ENCODE results near the gene ZYX. TPM values are rescaled to one million over a fixed set of nuclear protein-coding genes. Genes with fewer than 3 reads are reported as not detected.

ZYX gene
- total and polyA plus RNA-seq, 2 of the 13 experiments (the other 11 are each of a cell fraction or from before 2014, with no cell fraction given), result 9.9 to 13.7 TPM

GRCh38 chr7:143360788-143361551, 20.2 kb upstream of the ZYX start:
- TF ChIP-seq EED (CRISPR knock-in tag; IDR thresholded peaks at IDR 0.05) (no peak), BRF2 (CRISPR knock-in tag; IDR thresholded peaks at IDR 0.05) (no peak), MTF2 (CRISPR knock-in tag; IDR thresholded peaks at IDR 0.05; ENCODE audit: borderline replicate concordance) (0 out of 2 replicates have a peak, but pooled peaks have one; percentile 20), HINFP (CRISPR knock-in tag; IDR thresholded peaks at IDR 0.05; ENCODE audit: low read depth) (no peak), HNF4G (IDR thresholded peaks at IDR 0.05; ENCODE audit: borderline replicate concordance, low read depth, low read length) (no peak), HNF4G (CRISPR knock-in tag; IDR thresholded peaks at IDR 0.05; ENCODE audit: borderline replicate concordance, low read depth) (no peak), ZNF337 (CRISPR knock-in tag; IDR thresholded peaks at IDR 0.05; ENCODE audit: borderline replicate concordance, low read depth) (no peak)
- no peak for FAIRE-seq

More at GRCh38 chr7:143360788-143361551, 20.2 kb upstream of the ZYX start:
- POLR2A ChIA-PET, result no interaction called here
- Histone ChIP-seq H3K27me3 (ENCODE audit: control insufficient read depth in 1 of 2, insufficient read depth in 2 of 2, low read length in 2 of 2) (peaks cover 7 to 76% of the 10 kb centered on the region in 2 experiments), H2AFZ (ENCODE audit: low read length) (no peak overlapping the region), H3K36me3 (replicated peaks in 1 of 2; ENCODE audit: control insufficient read depth in 1 of 2, insufficient read depth in 2 of 2, low read length in 2 of 2) (no peaks in the 10 kb centered on the region), H3K4me1 (ENCODE audit: insufficient read depth, low read length) (no peaks in the 10 kb centered on the region), H3K4me2 (ENCODE audit: low read depth, low read length) (no peak overlapping the region), H3K9me3 (ENCODE audit: low read length) (no peaks in the 10 kb centered on the region), H4K20me1 (ENCODE audit: insufficient read depth, low read length) (no peaks in the 10 kb centered on the region), H3K79me2 (ENCODE audit: insufficient read depth, low read length) (no peaks in the 10 kb centered on the region), H3K27ac (ENCODE audit: extremely low read length, insufficient read depth, low read length) (no peak overlapping the region), H3K4me3 (replicated peaks in 1 of 3; ENCODE audit: insufficient read depth in 1 of 3, low read depth in 2 of 3, low read length in 3 of 3) (no peak overlapping the region), H3K9ac (ENCODE audit: insufficient read depth, low read depth, low read length) (no peak overlapping the region)
- ATAC-seq (peak; percentile 36; the same call in 2 of the 3 replicates), DNase-seq (ENCODE audit: low spot score) (no peak)
- 22% methylated on average over 19 of the region's 19 CpGs for WGBS (ENCODE audit: low lambda C conversion rate)
- CTCF ChIA-PET (ENCODE audit: low intra/inter-chr PET ratio, low total read pairs), result no interaction called here
- intact Hi-C loops (cut with micrococcal nuclease; ENCODE audit: unreplicated experiment) (no loop called here), in situ Hi-C loops (cut with HindIII; ENCODE audit: extremely low pct_ligation_motif_present, low pct_unique_long_range_greater_than_20kb) (no loop called here)
- BruUV-seq (replicated peaks), result no TSS peak

Data from HepG2 (cell line).